Measurements from ENCODE around the gene SCN4A.

GRCh38 chr17:64016974-64017373, 44.3 kb upstream of the SCN4A start:
- TF ChIP-seq, protein P1, sequence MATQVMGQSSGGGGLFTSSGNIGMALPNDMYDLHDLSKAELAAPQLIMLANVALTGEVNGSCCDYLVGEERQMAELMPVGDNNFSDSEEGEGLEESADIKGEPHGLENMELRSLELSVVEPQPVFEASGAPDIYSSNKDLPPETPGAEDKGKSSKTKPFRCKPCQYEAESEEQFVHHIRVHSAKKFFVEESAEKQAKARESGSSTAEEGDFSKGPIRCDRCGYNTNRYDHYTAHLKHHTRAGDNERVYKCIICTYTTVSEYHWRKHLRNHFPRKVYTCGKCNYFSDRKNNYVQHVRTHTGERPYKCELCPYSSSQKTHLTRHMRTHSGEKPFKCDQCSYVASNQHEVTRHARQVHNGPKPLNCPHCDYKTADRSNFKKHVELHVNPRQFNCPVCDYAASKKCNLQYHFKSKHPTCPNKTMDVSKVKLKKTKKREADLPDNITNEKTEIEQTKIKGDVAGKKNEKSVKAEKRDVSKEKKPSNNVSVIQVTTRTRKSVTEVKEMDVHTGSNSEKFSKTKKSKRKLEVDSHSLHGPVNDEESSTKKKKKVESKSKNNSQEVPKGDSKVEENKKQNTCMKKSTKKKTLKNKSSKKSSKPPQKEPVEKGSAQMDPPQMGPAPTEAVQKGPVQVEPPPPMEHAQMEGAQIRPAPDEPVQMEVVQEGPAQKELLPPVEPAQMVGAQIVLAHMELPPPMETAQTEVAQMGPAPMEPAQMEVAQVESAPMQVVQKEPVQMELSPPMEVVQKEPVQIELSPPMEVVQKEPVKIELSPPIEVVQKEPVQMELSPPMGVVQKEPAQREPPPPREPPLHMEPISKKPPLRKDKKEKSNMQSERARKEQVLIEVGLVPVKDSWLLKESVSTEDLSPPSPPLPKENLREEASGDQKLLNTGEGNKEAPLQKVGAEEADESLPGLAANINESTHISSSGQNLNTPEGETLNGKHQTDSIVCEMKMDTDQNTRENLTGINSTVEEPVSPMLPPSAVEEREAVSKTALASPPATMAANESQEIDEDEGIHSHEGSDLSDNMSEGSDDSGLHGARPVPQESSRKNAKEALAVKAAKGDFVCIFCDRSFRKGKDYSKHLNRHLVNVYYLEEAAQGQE (IDR thresholded peaks at IDR 0.05; ENCODE audit: insufficient read depth in 1 of 2, low read depth in 2 of 2, low read length in 2 of 2): no peak
- TF ChIP-seq POLR2AphosphoS5 (IDR thresholded peaks at IDR 0.05; ENCODE audit: low read depth, low read length): no peak
- no peak for TF ChIP-seq SIN3A (IDR thresholded peaks at IDR 0.05; ENCODE audit: borderline replicate concordance, insufficient read depth, low read length)

All from PFSK-1 (cell line).